ENCODE measurements around the gene PHACTR3. TPM values are rescaled to one million over a fixed set of nuclear protein-coding genes. Genes with fewer than 3 reads are reported as not detected.

Gene PHACTR3
- total RNA-seq, 2 donors from 2014 or later, result 0.13 TPM; not detected in 1

- Histone ChIP-seq H3K36me3 (ENCODE audit: control insufficient read depth, insufficient read depth, low read length) (no peaks in the 10 kb centered on the region), H3K27ac (ENCODE audit: low read depth, low read length) (no peak overlapping the region), H3K4me1 (ENCODE audit: control insufficient read depth, insufficient read depth, low read length) (no peaks in the 10 kb centered on the region), H3K27me3 (ENCODE audit: control insufficient read depth, insufficient read depth, low read length, poor library complexity, severe bottlenecking) (no peaks in the 10 kb centered on the region), H3K9ac (ENCODE audit: extremely low read depth, low read length, poor library complexity, severe bottlenecking) (no peak overlapping the region), H3K4me3 (ENCODE audit: low read length) (no peak overlapping the region), H3K9me3 (ENCODE audit: control insufficient read depth, low read length) (peaks cover 18% of the 10 kb centered on the region)
- peak; percentile 68 for DNase-seq
- Mint-ChIP-seq H3K27me3 (ENCODE audit: insufficient read depth) (peaks cover 22% of the 10 kb centered on the region), H3K4me3 (no peak overlapping the region), H3K36me3 (ENCODE audit: low read depth) (no peaks in the 10 kb centered on the region), H3K27ac (no peak overlapping the region), H3K9me3 (no peaks in the 10 kb centered on the region), H3K4me1 (peaks cover 13% of the 10 kb centered on the region)
- peak; percentile 39 for TF ChIP-seq CTCF (conservative IDR thresholded peaks at IDR 0.05)
- WGBS, 2 experiments (ENCODE audit: insufficient coverage in 1 of 2, insufficient read length in 1 of 2), result 71 to 77% methylated on average over 8 of the region's 8 CpGs
Measured at GRCh38 chr20:59725476-59726280, 121.3 kb downstream of the PHACTR3 start.

DNA sequence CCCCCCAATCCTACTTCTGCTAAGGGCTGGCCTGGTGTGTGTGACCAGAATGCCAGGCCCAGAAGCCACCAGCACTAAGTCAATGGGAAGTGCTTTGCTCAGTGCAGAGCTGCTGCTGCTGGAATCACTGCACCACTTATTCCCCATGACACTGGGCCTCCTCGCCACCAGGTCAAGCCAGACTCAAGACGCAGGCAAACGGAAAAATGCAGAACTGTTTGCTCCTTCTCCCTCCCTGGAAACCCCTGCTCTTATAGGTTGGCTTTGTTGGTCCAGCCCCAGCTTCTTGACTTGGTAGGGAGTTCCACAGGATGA lies 121.9 kb downstream of the PHACTR3 start:
- Mint-ChIP-seq H3K27me3 (ENCODE audit: insufficient read depth) (peaks cover 19% of the 10 kb centered on the region), H3K9me3 (no peaks in the 10 kb centered on the region), H3K27ac (no peak overlapping the region), H3K4me3 (no peak overlapping the region), H3K36me3 (ENCODE audit: low read depth) (no peaks in the 10 kb centered on the region), H3K4me1 (peaks cover 13% of the 10 kb centered on the region)
- Histone ChIP-seq H3K27ac (ENCODE audit: low read depth, low read length) (no peak overlapping the region), H3K9ac (ENCODE audit: extremely low read depth, low read length, poor library complexity, severe bottlenecking) (no peak overlapping the region), H3K4me1 (ENCODE audit: control insufficient read depth, insufficient read depth, low read length) (no peaks in the 10 kb centered on the region), H3K4me3 (ENCODE audit: low read length) (no peak overlapping the region), H3K9me3 (ENCODE audit: control insufficient read depth, low read length) (peaks cover 12% of the 10 kb centered on the region), H3K27me3 (ENCODE audit: control insufficient read depth, insufficient read depth, low read length, poor library complexity, severe bottlenecking) (no peaks in the 10 kb centered on the region), H3K36me3 (ENCODE audit: control insufficient read depth, insufficient read depth, low read length) (no peaks in the 10 kb centered on the region)
- no peak for DNase-seq
- WGBS, 2 experiments (ENCODE audit: insufficient coverage in 1 of 2, insufficient read length in 1 of 2), result 84 to 88% methylated on average over 3 of the region's 3 CpGs
- no peak for TF ChIP-seq CTCF (conservative IDR thresholded peaks at IDR 0.05)

GRCh38 chr20:59728722-59729430 lies 124.5 kb downstream of the PHACTR3 start:
- Mint-ChIP-seq H3K9me3 (no peaks in the 10 kb centered on the region), H3K27ac (no peak overlapping the region)
- H3K9ac ChIP-seq (ENCODE audit: extremely low read depth, low read length, poor library complexity, severe bottlenecking), result no peak overlapping the region

More at GRCh38 chr20:59728722-59729430, 124.5 kb downstream of the PHACTR3 start:
- Mint-ChIP-seq H3K36me3 (ENCODE audit: low read depth) (no peaks in the 10 kb centered on the region), H3K4me3 (no peak overlapping the region), H3K27me3 (ENCODE audit: insufficient read depth) (peaks cover 11% of the 10 kb centered on the region), H3K4me1 (peaks cover 13% of the 10 kb centered on the region)
- DNase-seq, result no peak
- peaks cover 20% of the 10 kb centered on the region for H3K9me3 ChIP-seq (ENCODE audit: control insufficient read depth, low read length)
- H3K27me3 ChIP-seq (ENCODE audit: control insufficient read depth, insufficient read depth, low read length, poor library complexity, severe bottlenecking), result no peaks in the 10 kb centered on the region
- H3K4me1 ChIP-seq (ENCODE audit: control insufficient read depth, insufficient read depth, low read length), result no peaks in the 10 kb centered on the region
- TF ChIP-seq CTCF (conservative IDR thresholded peaks at IDR 0.05), result no peak
- H3K36me3 ChIP-seq (ENCODE audit: control insufficient read depth, insufficient read depth, low read length), result no peaks in the 10 kb centered on the region
- 60 to 84% methylated on average over 1 to 13 of the region's 13 CpGs for WGBS, 2 experiments (ENCODE audit: insufficient coverage in 1 of 2, insufficient read length in 1 of 2)
- no peak overlapping the region for H3K27ac ChIP-seq (ENCODE audit: low read depth, low read length)
- H3K4me3 ChIP-seq (ENCODE audit: low read length), result no peak overlapping the region
